Large intestine (tissue), 3 donors: Measurements from ENCODE around the gene COPS9. TPM values are rescaled to one million over a fixed set of nuclear protein-coding genes. Genes with fewer than 3 reads are reported as not detected.

ENCODE experiments used
- DNase-seq, 2 donors: peaks; one replicate each; pipeline versions ENCODE4 v3.0.0 to v3.0.0-alpha.2; 2013
- H3K27ac ChIP-seq: one replicate; pipeline ENCODE4 v1.5.1; 2013; ENCODE audit warnings: low read length
- H3K27me3 ChIP-seq: 2 replicates; pipeline ENCODE4 v1.6.1; 2013; ENCODE audit warnings: low read length; ENCODE audit not compliant: control insufficient read depth, insufficient read depth
- H3K36me3 ChIP-seq: 2 replicates; pipeline ENCODE4 v1.6.1; 2013; ENCODE audit warnings: low read length; ENCODE audit not compliant: control insufficient read depth, insufficient read depth
- H3K4me1 ChIP-seq: one replicate; pipeline ENCODE4 v1.6.1; 2013; ENCODE audit warnings: low read length; ENCODE audit not compliant: control insufficient read depth, insufficient read depth
- H3K4me3 ChIP-seq: one replicate; pipeline ENCODE4 v1.5.1; 2013; ENCODE audit warnings: low read length
- H3K9me3 ChIP-seq: one replicate; pipeline ENCODE4 v1.6.1; 2013; ENCODE audit warnings: mild to moderate bottlenecking, low read depth, low read length, moderate library complexity; ENCODE audit not compliant: control insufficient read depth
- WGBS: methylation state at CpG from one replicate; pipeline ENCODE4 v1.1.5; 2013; ENCODE audit warnings: low lambda C conversion rate; ENCODE audit not compliant: insufficient coverage; 5-methylcytosine and 5-hydroxymethylcytosine counted together
- polyA plus RNA-seq: library from polyadenylated mRNA; unstranded; fragments of 120-200 nt; gene quantifications from one replicate; pipeline ENCODE4 v1.2.1, GENCODE V29; 2013

Gene COPS9
- polyA plus RNA-seq, 1 donor, result 106 TPM

GRCh38 chr2:240142859-240143258 is 6.8 kb upstream of the COPS9 start:
- no peak overlapping the region for H3K27ac ChIP-seq
- H3K9me3 ChIP-seq, result peaks cover 6% of the 10 kb centered on the region
- H3K4me1 ChIP-seq, result no peaks in the 10 kb centered on the region
- H3K36me3 ChIP-seq, result no peaks in the 10 kb centered on the region
- no CpG with 5 or more reads among the region's 5 CpGs for WGBS
- DNase-seq, result no peak
- no peak overlapping the region for H3K4me3 ChIP-seq
- H3K27me3 ChIP-seq, result peaks cover 21% of the 10 kb centered on the region

- no peak for DNase-seq
- WGBS, result 87% methylated on average over 3 of the region's 16 CpGs
- H3K9me3 ChIP-seq, result peaks cover under 1% of the 10 kb centered on the region
These were observed 6.2 kb upstream of the COPS9 start for GRCh38 chr2:240142256-240142775.

GRCh38 chr2:240141736-240142135 is 5.6 kb upstream of the COPS9 start:
- Histone ChIP-seq H3K27me3 (peaks cover 25% of the 10 kb centered on the region), H3K9me3 (no peaks in the 10 kb centered on the region), H3K36me3 (no peaks in the 10 kb centered on the region), H3K27ac (no peak overlapping the region), H3K4me1 (no peaks in the 10 kb centered on the region), H3K4me3 (no peak overlapping the region)
- DNase-seq, result no peak
- no CpG with 5 or more reads among the region's 14 CpGs for WGBS

More at GRCh38 chr2:240142256-240142775, 6.2 kb upstream of the COPS9 start:
- H3K4me3 ChIP-seq, result no peak overlapping the region
- H3K27ac ChIP-seq, result no peak overlapping the region
- H3K4me1 ChIP-seq, result no peaks in the 10 kb centered on the region
- H3K36me3 ChIP-seq, result no peaks in the 10 kb centered on the region
- H3K27me3 ChIP-seq, result peaks cover 21% of the 10 kb centered on the region

GRCh38 chr2:240140920-240141319 is 4.8 kb upstream of the COPS9 start:
- H3K36me3 ChIP-seq, result no peaks in the 10 kb centered on the region
- H3K4me3 ChIP-seq, result no peak overlapping the region
- H3K4me1 ChIP-seq, result no peaks in the 10 kb centered on the region
- no peak for DNase-seq
- H3K9me3 ChIP-seq, result no peaks in the 10 kb centered on the region
- peaks cover 27% of the 10 kb centered on the region for H3K27me3 ChIP-seq
- whole genome bisulfite sequencing, result no CpG with 5 or more reads among the region's 11 CpGs
- H3K27ac ChIP-seq, result no peak overlapping the region

- no peak for DNase-seq
- Histone ChIP-seq H3K27me3 (peaks cover 27% of the 10 kb centered on the region), H3K4me3 (no peak within 1 kb of the TSS), H3K4me1 (no peaks in the 10 kb centered on the region), H3K27ac (no peak within 1 kb of the TSS), H3K36me3 (no peaks in the 10 kb centered on the region), H3K9me3 (no peaks in the 10 kb centered on the region)
- no CpG with 5 or more reads among the region's 5 CpGs for WGBS
These were observed 4.4 kb upstream of the COPS9 start, which contains the start of gene OTOS for GRCh38 chr2:240140511-240140910. TSS of gene OTOS (minus strand) at chr2:240140658. CDS start at chr2:240140326, 332 bp downstream.

- DNase-seq, result no peak
- Histone ChIP-seq H3K9me3 (no peaks in the 10 kb centered on the region), H3K27ac (no peak overlapping the region), H3K4me1 (no peaks in the 10 kb centered on the region), H3K36me3 (no peaks in the 10 kb centered on the region), H3K27me3 (peaks cover 27% of the 10 kb centered on the region), H3K4me3 (no peak overlapping the region)
- WGBS, result no CpG with 5 or more reads among the region's 14 CpGs
These were observed 3.7 kb upstream of the COPS9 start for GRCh38 chr2:240139666-240140393.

- no peak for DNase-seq
- WGBS, result no CpG with 5 or more reads among the region's 15 CpGs
- Histone ChIP-seq H3K4me3 (no peak overlapping the region), H3K27me3 (peaks cover 27% of the 10 kb centered on the region), H3K27ac (no peak overlapping the region), H3K4me1 (no peaks in the 10 kb centered on the region), H3K36me3 (no peaks in the 10 kb centered on the region), H3K9me3 (no peaks in the 10 kb centered on the region)
These were observed 2.9 kb upstream of the COPS9 start for GRCh38 chr2:240139011-240139441.

- DNase-seq, result no peak
- Histone ChIP-seq H3K36me3 (peaks cover 4% of the 10 kb centered on the region), H3K4me1 (no peaks in the 10 kb centered on the region), H3K9me3 (no peaks in the 10 kb centered on the region), H3K27ac (no peak overlapping the region), H3K4me3 (no peak overlapping the region), H3K27me3 (peaks cover 27% of the 10 kb centered on the region)
- no CpG with 5 or more reads among the region's 9 CpGs for WGBS
These were observed 2.3 kb upstream of the COPS9 start for GRCh38 chr2:240138254-240138984.

GRCh38 chr2:240137596-240138253 is 1.6 kb upstream of the COPS9 start:
- H3K36me3 ChIP-seq, result peaks cover 9% of the 10 kb centered on the region
- H3K4me3 ChIP-seq, result no peak overlapping the region
- WGBS, result no CpG with 5 or more reads among the region's 19 CpGs
- no peaks in the 10 kb centered on the region for H3K4me1 ChIP-seq
- peaks cover 27% of the 10 kb centered on the region for H3K27me3 ChIP-seq
- H3K27ac ChIP-seq, result no peak overlapping the region
- DNase-seq, result no peak
- H3K9me3 ChIP-seq, result no peaks in the 10 kb centered on the region

- H3K4me3 ChIP-seq, result peak overlapping the region; percentile 54
- H3K27ac ChIP-seq, result no peak overlapping the region
- 75% methylated on average over 1 of the region's 36 CpGs for WGBS
- no peaks in the 10 kb centered on the region for H3K9me3 ChIP-seq
- DNase-seq, result no peak
- peaks cover 19% of the 10 kb centered on the region for H3K36me3 ChIP-seq
- H3K27me3 ChIP-seq, result peaks cover 27% of the 10 kb centered on the region
- no peaks in the 10 kb centered on the region for H3K4me1 ChIP-seq
These were observed 677 bp upstream of the COPS9 start for GRCh38 chr2:240136671-240137292.
